Memory B cell (primary cell): ENCODE data around the gene HTR4.
"Not testable (repeated sequence)": the region's sequence is repeated elsewhere in the genome, so short reads cannot be mapped to it uniquely, and the experiment has no call there.

ENCODE experiments used
- ATAC-seq: fragments of 150-1000 bp; cut with Tn5 transposase; 2 replicates; pipeline ENCODE4 v1.10.0; 2021; ENCODE audit warnings: low read depth, mild to moderate bottlenecking, moderate library complexity
- DNase-seq, 2 donors: peaks; one replicate each; pipeline ENCODE4 v3.0.0; 2022; ENCODE audit warnings: low spot score in 2 of 2
- H3K27ac Mint-ChIP-seq: one replicate; pipeline ENCODE4 v1.8.0; 2022; ENCODE audit warnings: mild to moderate bottlenecking, moderate library complexity, mixed read lengths
- H3K27me3 Mint-ChIP-seq: one replicate; pipeline ENCODE4 v1.8.0; 2022; ENCODE audit warnings: mixed read lengths
- H3K36me3 Mint-ChIP-seq: one replicate; pipeline ENCODE4 v1.8.0; 2022; ENCODE audit warnings: mild to moderate bottlenecking, mixed read lengths
- H3K4me1 Mint-ChIP-seq: one replicate; pipeline ENCODE4 v1.8.0; 2022; ENCODE audit warnings: mixed read lengths
- H3K4me3 Mint-ChIP-seq: one replicate; pipeline ENCODE4 v1.8.0; 2022; ENCODE audit warnings: mild to moderate bottlenecking, moderate library complexity, mixed read lengths
- H3K9me3 Mint-ChIP-seq: one replicate; pipeline ENCODE4 v1.8.0; 2022; ENCODE audit warnings: mixed read lengths

The HTR4 gene

GRCh38 chr5:148558892-148559291, 95.4 kb downstream of the HTR4 start:
- Mint-ChIP-seq H3K36me3 (peaks cover 1% of the 10 kb centered on the region), H3K4me3 (no peak overlapping the region), H3K27me3 (peaks cover 4% of the 10 kb centered on the region), H3K4me1 (no peaks in the 10 kb centered on the region), H3K9me3 (no peaks in the 10 kb centered on the region), H3K27ac (no peak overlapping the region)
- no peak for ATAC-seq
- DNase-seq = no peak

GRCh38 chr5:148556835-148557234, 97.5 kb downstream of the HTR4 start:
- Mint-ChIP-seq H3K27ac (no peak overlapping the region), H3K4me3 (no peak overlapping the region), H3K27me3 (peaks cover 2% of the 10 kb centered on the region), H3K4me1 (no peaks in the 10 kb centered on the region), H3K36me3 (peaks cover 1% of the 10 kb centered on the region), H3K9me3 (no peaks in the 10 kb centered on the region)
- ATAC-seq (no peak), DNase-seq (no peak)

GRCh38 chr5:148554621-148555020, 99.7 kb downstream of the HTR4 start:
- Mint-ChIP-seq H3K4me3 (no peak overlapping the region), H3K9me3 (no peaks in the 10 kb centered on the region)

GRCh38 chr5:148543727-148544126, 110.6 kb downstream of the HTR4 start:
- no peak for DNase-seq
- Mint-ChIP-seq H3K4me3 (no peak overlapping the region), H3K36me3 (no peaks in the 10 kb centered on the region), H3K27ac (no peak overlapping the region), H3K9me3 (peaks cover 4% of the 10 kb centered on the region), H3K27me3 (peaks cover 2% of the 10 kb centered on the region), H3K4me1 (no peaks in the 10 kb centered on the region)
- ATAC-seq = no peak

More at GRCh38 chr5:148554621-148555020, 99.7 kb downstream of the HTR4 start:
- peaks cover 1% of the 10 kb centered on the region for H3K36me3 Mint-ChIP-seq
- ATAC-seq (no peak), DNase-seq (no peak)
- peaks cover 2% of the 10 kb centered on the region for H3K27me3 Mint-ChIP-seq
- no peaks in the 10 kb centered on the region for H3K4me1 Mint-ChIP-seq
- H3K27ac Mint-ChIP-seq = no peak overlapping the region

- H3K4me3 Mint-ChIP-seq = no peak overlapping the region
- H3K36me3 Mint-ChIP-seq = no peaks in the 10 kb centered on the region
- ATAC-seq = no peak
Measured at GRCh38 chr5:148542812-148543211, 111.5 kb downstream of the HTR4 start.

GRCh38 chr5:148541054-148541835, 113.1 kb downstream of the HTR4 start:
- no peak overlapping the region for H3K4me3 Mint-ChIP-seq
- H3K27ac Mint-ChIP-seq = no peak overlapping the region
- no peaks in the 10 kb centered on the region for H3K4me1 Mint-ChIP-seq
- H3K9me3 Mint-ChIP-seq = peaks cover 8% of the 10 kb centered on the region
- DNase-seq (no peak), ATAC-seq (no peak)
- peaks cover 2% of the 10 kb centered on the region for H3K27me3 Mint-ChIP-seq
- no peaks in the 10 kb centered on the region for H3K36me3 Mint-ChIP-seq

More at GRCh38 chr5:148542812-148543211, 111.5 kb downstream of the HTR4 start:
- no peaks in the 10 kb centered on the region for H3K4me1 Mint-ChIP-seq
- peaks cover 2% of the 10 kb centered on the region for H3K27me3 Mint-ChIP-seq
- peaks cover 8% of the 10 kb centered on the region for H3K9me3 Mint-ChIP-seq
- no peak overlapping the region for H3K27ac Mint-ChIP-seq
- no peak for DNase-seq

- ATAC-seq = no peak
- no peaks in the 10 kb centered on the region for H3K36me3 Mint-ChIP-seq
- H3K4me1 Mint-ChIP-seq = no peaks in the 10 kb centered on the region
- H3K27me3 Mint-ChIP-seq = peaks cover 2% of the 10 kb centered on the region
- H3K9me3 Mint-ChIP-seq = peaks cover 9% of the 10 kb centered on the region
- H3K4me3 Mint-ChIP-seq = no peak overlapping the region
- no peak overlapping the region for H3K27ac Mint-ChIP-seq
- DNase-seq = no peak
Measured at GRCh38 chr5:148540647-148541046, 113.7 kb downstream of the HTR4 start.

GRCh38 chr5:148539851-148540250, 114.5 kb downstream of the HTR4 start:
- no peak for ATAC-seq
- DNase-seq = no peak
- Mint-ChIP-seq H3K9me3 (peaks cover 9% of the 10 kb centered on the region), H3K27me3 (peaks cover 2% of the 10 kb centered on the region), H3K4me1 (no peaks in the 10 kb centered on the region), H3K27ac (no peak overlapping the region), H3K36me3 (no peaks in the 10 kb centered on the region), H3K4me3 (no peak overlapping the region)

- ATAC-seq (no peak), DNase-seq (no peak)
- no peaks in the 10 kb centered on the region for H3K36me3 Mint-ChIP-seq
- no peaks in the 10 kb centered on the region for H3K4me1 Mint-ChIP-seq
- H3K27ac Mint-ChIP-seq = no peak overlapping the region
- peaks cover 11% of the 10 kb centered on the region for H3K9me3 Mint-ChIP-seq
- peaks cover 2% of the 10 kb centered on the region for H3K27me3 Mint-ChIP-seq
- no peak overlapping the region for H3K4me3 Mint-ChIP-seq
Measured at GRCh38 chr5:148535190-148535589, 119.1 kb downstream of the HTR4 start.

- ATAC-seq (no peak), DNase-seq (no peak)
- Mint-ChIP-seq H3K4me1 (no peaks in the 10 kb centered on the region), H3K36me3 (no peaks in the 10 kb centered on the region), H3K27me3 (peaks cover 2% of the 10 kb centered on the region), H3K4me3 (no peak overlapping the region), H3K9me3 (peaks cover 10% of the 10 kb centered on the region), H3K27ac (no peak overlapping the region)
Measured at GRCh38 chr5:148532969-148533670, 121.2 kb downstream of the HTR4 start.

GRCh38 chr5:148529450-148529849, 124.9 kb downstream of the HTR4 start:
- H3K4me3 Mint-ChIP-seq, H3K27me3 Mint-ChIP-seq, H3K27ac Mint-ChIP-seq, DNase-seq, H3K9me3 Mint-ChIP-seq, H3K36me3 Mint-ChIP-seq, ATAC-seq, H3K4me1 Mint-ChIP-seq: not testable (repeated sequence)

GRCh38 chr5:148524721-148525120, 129.6 kb downstream of the HTR4 start:
- DNase-seq = no peak
- no peak overlapping the region for H3K27ac Mint-ChIP-seq
- no peaks in the 10 kb centered on the region for H3K36me3 Mint-ChIP-seq
- H3K4me3 Mint-ChIP-seq = no peak overlapping the region
- peaks cover 6% of the 10 kb centered on the region for H3K9me3 Mint-ChIP-seq
- H3K27me3 Mint-ChIP-seq = peaks cover 12% of the 10 kb centered on the region
- ATAC-seq = no peak
- no peaks in the 10 kb centered on the region for H3K4me1 Mint-ChIP-seq

GRCh38 chr5:148523139-148523538, 131.2 kb downstream of the HTR4 start:
- H3K27ac Mint-ChIP-seq = no peak overlapping the region
- H3K4me1 Mint-ChIP-seq = no peaks in the 10 kb centered on the region
- DNase-seq = no peak
- no peak overlapping the region for H3K4me3 Mint-ChIP-seq
- no peak for ATAC-seq
- H3K9me3 Mint-ChIP-seq = no peaks in the 10 kb centered on the region
- no peaks in the 10 kb centered on the region for H3K36me3 Mint-ChIP-seq
- peaks cover 14% of the 10 kb centered on the region for H3K27me3 Mint-ChIP-seq

GRCh38 chr5:148515460-148515859, 138.9 kb downstream of the HTR4 start:
- Mint-ChIP-seq H3K27me3 (peaks cover 5% of the 10 kb centered on the region), H3K36me3 (no peaks in the 10 kb centered on the region), H3K4me3 (no peak overlapping the region), H3K27ac (no peak overlapping the region), H3K9me3 (peaks cover 8% of the 10 kb centered on the region), H3K4me1 (no peaks in the 10 kb centered on the region)
- DNase-seq = no peak
- ATAC-seq = no peak
